ENCODE measurements around the gene MALAT1.

- TF ChIP-seq CTCF (conservative IDR thresholded peaks at IDR 0.05 in 1 of 2, IDR thresholded peaks at IDR 0.05 in 1 of 2; ENCODE audit: extremely low read depth in 1 of 2, insufficient read depth in 1 of 2, low read depth in 1 of 2, low read length in 2 of 2) (no peak), EZH2 (IDR thresholded peaks at IDR 0.05; ENCODE audit: borderline replicate concordance, low read length) (no peak)
These were observed 10.4 kb upstream of the MALAT1 start for GRCh38 chr11:65488273-65489034.

Measured in mammary epithelial cell (primary cell).